ENCODE measurements around the gene DCST2. TPM values are rescaled to one million over a fixed set of nuclear protein-coding genes. Genes with fewer than 3 reads are reported as not detected.

The DCST2 gene
- total and polyA plus RNA-seq, 9 of the 15 experiments (the other 6 are each of a cell fraction or from before 2014, with no cell fraction given), result 0.09 to 0.49 (median 0.11) TPM; not detected in 3

- TF ChIP-seq ZNF407 (IDR thresholded peaks at IDR 0.05; ENCODE audit: low read depth) (no peak), CBX8 (IDR thresholded peaks at IDR 0.05; ENCODE audit: borderline replicate concordance, extremely low read depth, low read depth, low read length, poor library complexity, severe bottlenecking) (no peak), HNRNPK (IDR thresholded peaks at IDR 0.05; ENCODE audit: low read depth, low read length, poor library complexity, severe bottlenecking) (no peak), POLR2B (IDR thresholded peaks at IDR 0.05; ENCODE audit: low read depth, partially characterized antibody) (no peak), LEF1 (IDR thresholded peaks at IDR 0.05) (no peak), GABPA (tag; conservative IDR thresholded peaks at IDR 0.05; ENCODE audit: low read depth) (no peak), PREB (CRISPR knock-in tag; IDR thresholded peaks at IDR 0.05) (no peak), PHF8 (IDR thresholded peaks at IDR 0.05; ENCODE audit: borderline replicate concordance, low read length) (peak; percentile 36; the same call in 1 of the 2 replicates), HBP1 (CRISPR knock-in tag; IDR thresholded peaks at IDR 0.05) (no peak), ZC3H11A (IDR thresholded peaks at IDR 0.05; ENCODE audit: low read depth, low read length) (no peak), ARID3B (CRISPR knock-in tag; IDR thresholded peaks at IDR 0.05; ENCODE audit: borderline replicate concordance) (no peak), MAFK (IDR thresholded peaks at IDR 0.05; ENCODE audit: low read length) (no peak)
These were observed 45.1 kb upstream of the DCST2 start, which contains the start of gene EFNA3 (continued) for GRCh38 chr1:155078469-155079209.

Data from K562 (cell line).